Stimulated activated CD8-positive, alpha-beta memory T cell treated with anti-CD3 and anti-CD28 coated beads, Interleukin-4, amount 100 ng/mL, for 1 hour (primary cell): ENCODE data around the gene OR10T2.
"Not testable (repeated sequence)": the region's sequence is repeated elsewhere in the genome, so short reads cannot be mapped to it uniquely, and the experiment has no call there.

ENCODE experiments used
- DNase-seq, 2 donors: peaks; one replicate each; pipeline ENCODE4 v3.0.0-alpha.2; 2020; ENCODE audit warnings: low read depth in 2 of 2, low spot score in 1 of 2

The OR10T2 gene

GRCh38 chr1:158356616-158357015 lies 42.6 kb downstream of the OR10T2 start:
- DNase-seq: no peak

DNA sequence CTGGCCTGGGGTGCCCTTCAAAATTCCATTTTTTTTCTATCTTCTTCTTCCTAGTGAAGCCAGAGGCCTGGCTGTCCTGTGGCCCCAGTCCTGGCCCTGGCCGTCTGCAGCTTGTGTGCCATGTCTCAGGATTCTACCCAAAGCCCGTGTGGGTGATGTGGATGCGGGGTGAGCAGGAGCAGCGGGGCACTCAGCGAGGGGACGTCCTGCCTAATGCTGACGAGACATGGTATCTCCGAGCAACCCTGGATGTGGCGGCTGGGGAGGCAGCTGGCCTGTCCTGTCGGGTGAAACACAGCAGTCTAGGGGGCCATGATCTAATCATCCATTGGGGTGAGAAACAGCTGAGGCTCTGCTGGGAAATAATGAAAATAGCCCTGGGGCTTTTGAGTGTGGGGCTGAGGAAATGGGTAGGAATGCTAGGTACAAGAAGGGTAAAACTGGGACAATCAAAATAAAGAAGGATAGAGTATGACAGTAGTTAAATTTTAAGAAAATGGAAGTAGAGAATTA lies 43.4 kb downstream of the OR10T2 start:
- DNase-seq: no peak

DNA sequence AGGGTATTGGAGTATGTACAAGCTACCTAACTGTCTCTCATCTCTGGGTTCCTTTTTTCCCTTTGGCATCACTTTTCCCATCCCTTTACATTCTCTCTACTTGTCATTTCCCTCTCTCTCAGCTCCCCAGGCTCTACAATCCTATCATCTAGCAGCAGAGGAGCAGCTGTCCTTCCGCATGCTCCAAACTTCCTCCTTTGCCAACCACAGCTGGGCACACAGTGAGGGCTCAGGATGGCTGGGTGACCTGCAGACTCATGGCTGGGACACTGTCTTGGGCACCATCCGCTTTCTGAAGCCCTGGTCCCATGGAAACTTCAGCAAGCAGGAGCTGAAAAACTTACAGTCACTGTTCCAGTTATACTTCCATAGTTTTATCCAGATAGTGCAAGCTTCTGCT lies 45.0 kb downstream of the OR10T2 start:
- no peak for DNase-seq

DNA sequence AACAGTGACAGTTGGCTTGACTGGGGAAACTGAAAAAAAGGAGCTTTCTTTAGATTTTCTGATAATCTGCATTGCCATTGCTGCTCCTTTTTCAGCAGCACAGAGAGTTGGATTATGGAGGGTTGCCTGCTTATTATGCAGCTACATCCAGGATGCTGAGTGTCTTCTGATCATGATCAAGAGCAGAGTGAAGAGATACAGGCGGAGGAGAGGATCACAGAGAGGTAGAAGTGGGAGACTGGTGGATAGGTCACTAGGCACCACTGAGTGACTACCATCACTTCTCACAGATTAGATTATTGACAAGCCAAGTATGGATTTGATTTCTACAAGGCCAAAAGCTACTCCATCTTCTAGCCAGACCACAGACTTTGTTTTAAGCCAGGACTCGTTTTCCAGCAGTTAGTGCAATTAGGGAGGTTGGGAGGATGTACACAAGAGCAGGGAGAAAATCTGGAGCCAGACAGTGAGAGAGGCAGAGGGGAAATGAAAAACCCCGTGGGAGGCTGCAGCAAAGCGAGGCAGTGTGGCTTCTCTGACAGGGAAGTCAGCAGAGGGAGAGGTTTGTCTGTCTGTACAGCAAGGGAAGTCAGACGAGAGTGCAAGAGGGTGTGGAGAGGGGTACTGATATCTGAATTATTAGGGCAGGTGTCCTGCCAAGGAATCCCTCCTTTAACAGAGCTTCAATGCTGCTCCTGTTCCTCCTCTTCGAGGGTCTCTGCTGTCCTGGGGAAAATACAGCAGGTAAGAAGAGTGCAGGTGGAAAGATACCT lies 45.8 kb downstream of the OR10T2 start, which contains the start of gene CD1E:
Gene CD1E (plus strand): TSS at position 592 of the 773 bp plus-strand sequence. CDS start 95 bp downstream, at position 687.
- no peak for DNase-seq

- not testable (repeated sequence) for DNase-seq
Observed at GRCh38 chr1:158348946-158349345, 50.3 kb downstream of the OR10T2 start.
